Measurements from ENCODE around the gene SUCLA2.

- TF ChIP-seq GABPA (IDR thresholded peaks at IDR 0.05; ENCODE audit: low read depth) (no peak), POLR2AphosphoS5 (IDR thresholded peaks at IDR 0.05; ENCODE audit: low read depth) (no peak), SPI1 (IDR thresholded peaks at IDR 0.05; ENCODE audit: borderline replicate concordance, low read depth) (no peak)
- TF ChIP-seq, protein P1, sequence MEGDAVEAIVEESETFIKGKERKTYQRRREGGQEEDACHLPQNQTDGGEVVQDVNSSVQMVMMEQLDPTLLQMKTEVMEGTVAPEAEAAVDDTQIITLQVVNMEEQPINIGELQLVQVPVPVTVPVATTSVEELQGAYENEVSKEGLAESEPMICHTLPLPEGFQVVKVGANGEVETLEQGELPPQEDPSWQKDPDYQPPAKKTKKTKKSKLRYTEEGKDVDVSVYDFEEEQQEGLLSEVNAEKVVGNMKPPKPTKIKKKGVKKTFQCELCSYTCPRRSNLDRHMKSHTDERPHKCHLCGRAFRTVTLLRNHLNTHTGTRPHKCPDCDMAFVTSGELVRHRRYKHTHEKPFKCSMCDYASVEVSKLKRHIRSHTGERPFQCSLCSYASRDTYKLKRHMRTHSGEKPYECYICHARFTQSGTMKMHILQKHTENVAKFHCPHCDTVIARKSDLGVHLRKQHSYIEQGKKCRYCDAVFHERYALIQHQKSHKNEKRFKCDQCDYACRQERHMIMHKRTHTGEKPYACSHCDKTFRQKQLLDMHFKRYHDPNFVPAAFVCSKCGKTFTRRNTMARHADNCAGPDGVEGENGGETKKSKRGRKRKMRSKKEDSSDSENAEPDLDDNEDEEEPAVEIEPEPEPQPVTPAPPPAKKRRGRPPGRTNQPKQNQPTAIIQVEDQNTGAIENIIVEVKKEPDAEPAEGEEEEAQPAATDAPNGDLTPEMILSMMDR (IDR thresholded peaks at IDR 0.05; ENCODE audit: insufficient read depth, low read length): no peak
- TF ChIP-seq, protein P2, sequence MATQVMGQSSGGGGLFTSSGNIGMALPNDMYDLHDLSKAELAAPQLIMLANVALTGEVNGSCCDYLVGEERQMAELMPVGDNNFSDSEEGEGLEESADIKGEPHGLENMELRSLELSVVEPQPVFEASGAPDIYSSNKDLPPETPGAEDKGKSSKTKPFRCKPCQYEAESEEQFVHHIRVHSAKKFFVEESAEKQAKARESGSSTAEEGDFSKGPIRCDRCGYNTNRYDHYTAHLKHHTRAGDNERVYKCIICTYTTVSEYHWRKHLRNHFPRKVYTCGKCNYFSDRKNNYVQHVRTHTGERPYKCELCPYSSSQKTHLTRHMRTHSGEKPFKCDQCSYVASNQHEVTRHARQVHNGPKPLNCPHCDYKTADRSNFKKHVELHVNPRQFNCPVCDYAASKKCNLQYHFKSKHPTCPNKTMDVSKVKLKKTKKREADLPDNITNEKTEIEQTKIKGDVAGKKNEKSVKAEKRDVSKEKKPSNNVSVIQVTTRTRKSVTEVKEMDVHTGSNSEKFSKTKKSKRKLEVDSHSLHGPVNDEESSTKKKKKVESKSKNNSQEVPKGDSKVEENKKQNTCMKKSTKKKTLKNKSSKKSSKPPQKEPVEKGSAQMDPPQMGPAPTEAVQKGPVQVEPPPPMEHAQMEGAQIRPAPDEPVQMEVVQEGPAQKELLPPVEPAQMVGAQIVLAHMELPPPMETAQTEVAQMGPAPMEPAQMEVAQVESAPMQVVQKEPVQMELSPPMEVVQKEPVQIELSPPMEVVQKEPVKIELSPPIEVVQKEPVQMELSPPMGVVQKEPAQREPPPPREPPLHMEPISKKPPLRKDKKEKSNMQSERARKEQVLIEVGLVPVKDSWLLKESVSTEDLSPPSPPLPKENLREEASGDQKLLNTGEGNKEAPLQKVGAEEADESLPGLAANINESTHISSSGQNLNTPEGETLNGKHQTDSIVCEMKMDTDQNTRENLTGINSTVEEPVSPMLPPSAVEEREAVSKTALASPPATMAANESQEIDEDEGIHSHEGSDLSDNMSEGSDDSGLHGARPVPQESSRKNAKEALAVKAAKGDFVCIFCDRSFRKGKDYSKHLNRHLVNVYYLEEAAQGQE (IDR thresholded peaks at IDR 0.05; ENCODE audit: insufficient replicate concordance, low read depth): no peak
These were observed 66.7 kb downstream of the SUCLA2 start for GRCh38 chr13:47934371-47934770.

Data from HL-60 (cell line).